ENCODE data around the gene TMEM184A.

DNA sequence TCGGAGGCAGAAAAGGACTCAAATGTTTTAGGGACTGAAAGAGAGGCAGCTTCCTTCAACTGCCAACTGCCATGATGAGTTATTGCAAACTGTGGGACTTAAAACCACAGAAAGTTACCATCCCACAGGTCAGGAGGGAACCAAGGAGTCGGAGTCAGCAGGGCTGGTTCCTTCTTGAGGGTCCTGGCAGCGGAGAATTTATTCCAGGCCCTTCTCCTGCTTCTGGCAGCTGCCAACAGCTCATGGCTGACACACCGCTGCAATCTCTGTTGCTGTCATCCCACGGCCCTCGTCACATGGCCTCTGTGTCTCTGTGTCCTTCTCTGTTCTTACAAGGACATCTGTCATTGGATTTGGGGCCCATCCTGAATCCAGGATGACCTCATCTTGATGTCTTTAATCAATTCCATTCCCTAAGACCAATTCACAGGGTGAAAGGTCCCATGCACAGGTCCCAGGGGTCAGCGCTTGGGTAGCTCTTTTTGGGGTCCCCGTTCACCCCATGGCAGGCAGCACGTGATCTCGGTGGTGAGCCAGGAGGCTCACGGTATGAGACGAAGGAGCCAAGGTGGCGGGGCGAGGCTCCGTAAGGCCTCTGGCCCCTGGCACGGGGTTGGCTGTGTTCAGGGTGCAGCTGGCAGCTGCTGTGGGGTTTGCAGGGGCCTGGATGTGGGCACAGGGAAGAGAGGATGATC is 41.2 kb upstream of the TMEM184A start:
- TF ChIP-seq, protein P1, sequence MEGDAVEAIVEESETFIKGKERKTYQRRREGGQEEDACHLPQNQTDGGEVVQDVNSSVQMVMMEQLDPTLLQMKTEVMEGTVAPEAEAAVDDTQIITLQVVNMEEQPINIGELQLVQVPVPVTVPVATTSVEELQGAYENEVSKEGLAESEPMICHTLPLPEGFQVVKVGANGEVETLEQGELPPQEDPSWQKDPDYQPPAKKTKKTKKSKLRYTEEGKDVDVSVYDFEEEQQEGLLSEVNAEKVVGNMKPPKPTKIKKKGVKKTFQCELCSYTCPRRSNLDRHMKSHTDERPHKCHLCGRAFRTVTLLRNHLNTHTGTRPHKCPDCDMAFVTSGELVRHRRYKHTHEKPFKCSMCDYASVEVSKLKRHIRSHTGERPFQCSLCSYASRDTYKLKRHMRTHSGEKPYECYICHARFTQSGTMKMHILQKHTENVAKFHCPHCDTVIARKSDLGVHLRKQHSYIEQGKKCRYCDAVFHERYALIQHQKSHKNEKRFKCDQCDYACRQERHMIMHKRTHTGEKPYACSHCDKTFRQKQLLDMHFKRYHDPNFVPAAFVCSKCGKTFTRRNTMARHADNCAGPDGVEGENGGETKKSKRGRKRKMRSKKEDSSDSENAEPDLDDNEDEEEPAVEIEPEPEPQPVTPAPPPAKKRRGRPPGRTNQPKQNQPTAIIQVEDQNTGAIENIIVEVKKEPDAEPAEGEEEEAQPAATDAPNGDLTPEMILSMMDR (conservative IDR thresholded peaks at IDR 0.05), result no peak
- no peak for TF ChIP-seq EZH2 (IDR thresholded peaks at IDR 0.05; ENCODE audit: low read depth)

Measured in PC-9 (cell line).